ENCODE data around the gene PEBP1. TPM values are rescaled to one million over a fixed set of nuclear protein-coding genes. Genes with fewer than 3 reads are reported as not detected.
A peak's percentile ranks its signal among the peaks of the same experiment; 100 is the strongest.

The PEBP1 gene
- total and polyA plus RNA-seq, 2 of the 8 experiments (the other 6 are each of a cell fraction or from before 2014, with no cell fraction given): 444 to 622 TPM

DNA sequence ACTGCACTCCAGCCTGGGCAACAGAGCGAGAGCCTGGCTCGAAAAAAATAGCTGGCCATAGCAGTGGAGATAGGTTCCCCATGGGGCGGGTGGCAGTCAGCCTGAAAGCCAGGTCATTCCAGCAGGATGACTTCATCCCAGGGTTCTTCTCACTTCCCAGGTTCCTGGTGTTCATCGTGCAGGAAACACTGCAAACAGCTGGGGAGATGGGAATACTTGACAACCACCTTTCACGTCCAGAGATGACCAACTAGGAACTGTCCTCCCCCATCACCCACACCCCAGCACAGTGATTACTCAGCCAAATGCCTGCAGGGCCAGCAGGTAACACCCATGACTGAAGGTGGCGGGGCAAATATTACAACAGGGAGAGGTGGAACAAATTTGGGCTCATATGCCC is 33.9 kb upstream of the PEBP1 start:
- H2BK12ac ChIP-seq (ENCODE audit: low read depth, low read length): no peak overlapping the region
- H3K23ac ChIP-seq (ENCODE audit: insufficient read length): no peak overlapping the region
- no peak overlapping the region for H3K4ac ChIP-seq (replicated peaks; ENCODE audit: insufficient read length, low read depth, low read length)
- H2AK5ac ChIP-seq (ENCODE audit: low read depth, low read length): no peak overlapping the region; the same call in 1 of the 2 replicates
- no peak overlapping the region for H4K5ac ChIP-seq (ENCODE audit: insufficient read length, low read depth, low read length)
- FAIRE-seq: no peak
- no peaks in the 10 kb centered on the region for H3K27me3 ChIP-seq (replicated peaks in 1 of 4; ENCODE audit: control insufficient read depth in 3 of 4, extremely low read depth in 1 of 4, insufficient read depth in 3 of 4, low read length in 3 of 4)
- no peak overlapping the region for H3K27ac ChIP-seq (ENCODE audit: low read depth, low read length)
- no peak overlapping the region for H2BK5ac ChIP-seq (ENCODE audit: low read depth, low read length)
- peak overlapping the region; percentile 4 for H4K91ac ChIP-seq (replicated peaks; ENCODE audit: insufficient read length, low read length)
- no peak overlapping the region for H2BK15ac ChIP-seq (ENCODE audit: low read length)
- H3K14ac ChIP-seq (ENCODE audit: insufficient read length): no peak overlapping the region
- no peak overlapping the region for H4K8ac ChIP-seq (ENCODE audit: extremely low read depth, insufficient read depth, low read length)
- H2BK20ac ChIP-seq (ENCODE audit: low read length): no peak overlapping the region
- H3K9ac ChIP-seq (replicated peaks in 1 of 4; ENCODE audit: extremely low read depth in 1 of 4, low read depth in 3 of 4, low read length in 3 of 4): no peak overlapping the region
- no peak overlapping the region for H3K18ac ChIP-seq (ENCODE audit: extremely low read depth, low read length)
- ChIA-PET POLR2A (ENCODE audit: partially characterized antibody) (interaction anchor here (0.9 to 7.3 kb wide), 7 partner anchors 10 to 274 kb away, joined by 3 to 103 read pairs (median 33); partner anchors contain the start of genes PEBP1, SUDS3 and WSB2), CTCF (ENCODE audit: partially characterized antibody) (interaction anchor here (0.7 to 1.9 kb wide), 8 partner anchors 11 to 1669 kb away, joined by 3 to 9 read pairs (median 3); no protein-coding TSS in a partner anchor)
- H3K79me1 ChIP-seq (ENCODE audit: low read depth, low read length): peaks cover 7% of the 10 kb centered on the region
- H3K9me3 ChIP-seq (ENCODE audit: insufficient read depth in 2 of 2, low read depth in 1 of 2, low read length in 1 of 2): no peaks in the 10 kb centered on the region
- H3K36me3 ChIP-seq (ENCODE audit: control insufficient read depth in 2 of 4, insufficient read depth in 4 of 4, low read length in 3 of 4): peaks cover 3 to 8% (median 4%) of the 10 kb centered on the region in 4 experiments; a peak in 5 of 8 replicates
- H3K4me1 ChIP-seq (replicated peaks in 1 of 4; ENCODE audit: control insufficient read depth in 3 of 4, insufficient read depth in 4 of 4, low read length in 3 of 4): peaks cover 0 to 9% (median 5%) of the 10 kb centered on the region in 4 experiments; a peak in 4 of 7 replicates
- no peak overlapping the region for H3K56ac ChIP-seq (replicated peaks; ENCODE audit: insufficient read length, low read depth, low read length)
- H3K23me2 ChIP-seq (ENCODE audit: low read depth, low read length): peaks cover 5% of the 10 kb centered on the region; the same call in 1 of the 2 replicates
- H3K79me2 ChIP-seq (ENCODE audit: control insufficient read depth in 1 of 2, insufficient read depth in 2 of 2, low read length in 2 of 2): peaks cover 8 to 47% of the 10 kb centered on the region in 2 experiments
- H2BK120ac ChIP-seq (replicated peaks; ENCODE audit: low read depth, low read length): no peak overlapping the region
- 64% methylated on average over 6 of the region's 6 CpGs; no CpG with 5 or more reads in 1 of the 2 experiments for WGBS, 2 experiments (ENCODE audit: extremely low coverage in 1 of 2, insufficient coverage in 1 of 2, insufficient read length in 1 of 2, insufficient replicate concordance in 2 of 2, low coverage in 1 of 2, low lambda C conversion rate in 2 of 2, missing lambda C conversion rate in 1 of 2)
- no peak for DNase-seq (ENCODE audit: low read depth in 1 of 2, low spot score in 2 of 2)
- H4K20me1 ChIP-seq (replicated peaks in 1 of 2; ENCODE audit: control insufficient read depth in 1 of 2, insufficient read depth in 2 of 2, low read length in 2 of 2): no peaks in the 10 kb centered on the region
- H3K4me2 ChIP-seq (ENCODE audit: insufficient read depth in 1 of 2, low read depth in 2 of 2, low read length in 2 of 2): peak overlapping the region; percentile 78 to 92
- H2AFZ ChIP-seq (ENCODE audit: low read length): no peak overlapping the region
- H3K4me3 ChIP-seq (ENCODE audit: extremely low read depth in 1 of 4, insufficient read depth in 2 of 4, low read depth in 3 of 4, low read length in 4 of 4): peak overlapping the region; percentile 81 to 91 (median 87); a peak in 7 of 8 replicates
- TF ChIP-seq SAP30 (IDR thresholded peaks at IDR 0.05; ENCODE audit: insufficient read depth, insufficient replicate concordance, low read length) (no peak), SP2 (IDR thresholded peaks at IDR 0.05; ENCODE audit: low read length) (no peak), EZH2 (IDR thresholded peaks at IDR 0.05; ENCODE audit: low read depth, low read length, severe bottlenecking) (no peak), TAF7 (optimal IDR thresholded peaks at IDR 0.05; ENCODE audit: borderline replicate concordance, low read depth, low read length) (no peak), EP300 (IDR thresholded peaks at IDR 0.05; ENCODE audit: borderline replicate concordance in 1 of 2, low read depth in 2 of 2, low read length in 2 of 2) (no peak), POLR2AphosphoS5 (IDR thresholded peaks at IDR 0.05; ENCODE audit: low read depth, low read length) (no peak), CBX5 (IDR thresholded peaks at IDR 0.05; ENCODE audit: low read depth, low read length) (no peak), YY1 (IDR thresholded peaks at IDR 0.05; ENCODE audit: low read depth, low read length) (no peak), CTCF (IDR thresholded peaks at IDR 0.05; ENCODE audit: control extremely low read depth in 1 of 3, insufficient read depth in 1 of 3, low read depth in 1 of 3, low read length in 3 of 3) (no peak), RNF2 (IDR thresholded peaks at IDR 0.05; ENCODE audit: borderline replicate concordance, low read depth, low read length, missing control alignments, poor library complexity, severe bottlenecking) (no peak)
